ENCODE data around the gene PADI6. TPM values are rescaled to one million over a fixed set of nuclear protein-coding genes. Genes with fewer than 3 reads are reported as not detected.

PADI6 gene
- total and polyA plus RNA-seq, 9 of the 15 experiments (the other 6 are each of a cell fraction or from before 2014, with no cell fraction given), result not detected

GRCh38 chr1:17347769-17348592 lies 24.0 kb upstream of the PADI6 start (continued):
- TF ChIP-seq RHOXF2B (CRISPR knock-in tag; conservative IDR thresholded peaks at IDR 0.05) (no peak), SNIP1 (IDR thresholded peaks at IDR 0.05; ENCODE audit: low read depth) (no peak), MTA3 (IDR thresholded peaks at IDR 0.05; ENCODE audit: borderline replicate concordance) (no peak), MAFF (IDR thresholded peaks at IDR 0.05; ENCODE audit: low read length) (peak; percentile 97), NFRKB (IDR thresholded peaks at IDR 0.05; ENCODE audit: low read depth) (0 out of 2 replicates have a peak, but pooled peaks have one; percentile 19), CREM (IDR thresholded peaks at IDR 0.05; ENCODE audit: low read depth) (peak; percentile 88), NCOA1 (IDR thresholded peaks at IDR 0.05; ENCODE audit: low read depth) (no peak), ETV1 (tag; conservative IDR thresholded peaks at IDR 0.05; ENCODE audit: low read depth) (0 out of 2 replicates have a peak, but pooled peaks have one; percentile 39), FOXA3 (CRISPR knock-in tag; conservative IDR thresholded peaks at IDR 0.05 in 1 of 2, IDR thresholded peaks at IDR 0.05 in 1 of 2) (no peak), POLR2A (conservative IDR thresholded peaks at IDR 0.05) (no peak), STAG1 (CRISPR knock-in tag; IDR thresholded peaks at IDR 0.05; ENCODE audit: borderline replicate concordance) (no peak), NELFE (IDR thresholded peaks at IDR 0.05; ENCODE audit: insufficient read depth, insufficient read length) (no peak), PYGO2 (tag; IDR thresholded peaks at IDR 0.05) (no peak), ZNF146 (CRISPR knock-in tag; IDR thresholded peaks at IDR 0.05; ENCODE audit: unreplicated experiment) (no peak), SP1 (CRISPR knock-in tag; IDR thresholded peaks at IDR 0.05) (no peak), GTF2F1 (IDR thresholded peaks at IDR 0.05; ENCODE audit: low read depth, low read length) (no peak), USF1 (CRISPR knock-in tag; IDR thresholded peaks at IDR 0.05) (no peak), ELF1 (tag; IDR thresholded peaks at IDR 0.05) (no peak), NFE2L1 (tag; IDR thresholded peaks at IDR 0.05; ENCODE audit: borderline replicate concordance, low read depth) (peak; percentile 86), RREB1 (CRISPR knock-in tag; IDR thresholded peaks at IDR 0.05) (no peak), EP400 (IDR thresholded peaks at IDR 0.05) (peak; percentile 45; the same call in 1 of the 2 replicates), YBX1 (IDR thresholded peaks at IDR 0.05) (no peak)
- TF ChIP-seq, protein P1, sequence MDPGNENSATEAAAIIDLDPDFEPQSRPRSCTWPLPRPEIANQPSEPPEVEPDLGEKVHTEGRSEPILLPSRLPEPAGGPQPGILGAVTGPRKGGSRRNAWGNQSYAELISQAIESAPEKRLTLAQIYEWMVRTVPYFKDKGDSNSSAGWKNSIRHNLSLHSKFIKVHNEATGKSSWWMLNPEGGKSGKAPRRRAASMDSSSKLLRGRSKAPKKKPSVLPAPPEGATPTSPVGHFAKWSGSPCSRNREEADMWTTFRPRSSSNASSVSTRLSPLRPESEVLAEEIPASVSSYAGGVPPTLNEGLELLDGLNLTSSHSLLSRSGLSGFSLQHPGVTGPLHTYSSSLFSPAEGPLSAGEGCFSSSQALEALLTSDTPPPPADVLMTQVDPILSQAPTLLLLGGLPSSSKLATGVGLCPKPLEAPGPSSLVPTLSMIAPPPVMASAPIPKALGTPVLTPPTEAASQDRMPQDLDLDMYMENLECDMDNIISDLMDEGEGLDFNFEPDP (CRISPR knock-in tag; IDR thresholded peaks at IDR 0.05), result no peak
